Activated CD4-positive, alpha-beta T cell treated with anti-CD3 and anti-CD28 coated beads for 4 hours (primary cell): ENCODE results near the gene STAC2.

Experiments
- DNase-seq, 2 donors: peaks; one replicate each; pipeline ENCODE4 v3.0.0-alpha.2; 2020

Gene STAC2

GRCh38 chr17:39231591-39232551 is 6.1 kb upstream of the STAC2 start:
- peak; percentile 51 to 54 for DNase-seq

DNA sequence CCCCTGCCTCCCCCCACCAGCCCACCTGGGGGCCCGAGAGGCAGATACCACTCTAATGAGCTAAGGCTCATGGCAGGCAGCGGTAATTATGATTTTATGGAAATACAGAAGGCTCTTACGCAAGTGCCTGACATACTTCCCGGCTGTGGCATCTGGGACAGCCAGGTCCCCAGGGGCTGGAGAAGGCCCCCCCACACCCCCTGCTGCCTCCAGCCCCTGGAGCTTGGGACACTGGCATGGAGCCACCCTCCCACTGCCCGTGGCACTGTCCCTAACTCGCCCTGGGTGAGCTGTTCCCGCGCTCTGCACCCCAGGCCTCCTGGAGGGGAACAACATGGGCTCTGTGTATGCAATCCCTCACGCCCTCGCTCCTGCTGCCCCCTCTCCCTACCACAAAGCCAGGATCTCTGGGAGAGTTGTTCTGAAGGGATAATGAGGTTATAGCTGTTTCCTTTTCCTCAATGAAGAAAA is 5.4 kb upstream of the STAC2 start:
- no peak for DNase-seq

- no peak for DNase-seq
Measured at GRCh38 chr17:39230361-39230760, 4.6 kb upstream of the STAC2 start.

DNA sequence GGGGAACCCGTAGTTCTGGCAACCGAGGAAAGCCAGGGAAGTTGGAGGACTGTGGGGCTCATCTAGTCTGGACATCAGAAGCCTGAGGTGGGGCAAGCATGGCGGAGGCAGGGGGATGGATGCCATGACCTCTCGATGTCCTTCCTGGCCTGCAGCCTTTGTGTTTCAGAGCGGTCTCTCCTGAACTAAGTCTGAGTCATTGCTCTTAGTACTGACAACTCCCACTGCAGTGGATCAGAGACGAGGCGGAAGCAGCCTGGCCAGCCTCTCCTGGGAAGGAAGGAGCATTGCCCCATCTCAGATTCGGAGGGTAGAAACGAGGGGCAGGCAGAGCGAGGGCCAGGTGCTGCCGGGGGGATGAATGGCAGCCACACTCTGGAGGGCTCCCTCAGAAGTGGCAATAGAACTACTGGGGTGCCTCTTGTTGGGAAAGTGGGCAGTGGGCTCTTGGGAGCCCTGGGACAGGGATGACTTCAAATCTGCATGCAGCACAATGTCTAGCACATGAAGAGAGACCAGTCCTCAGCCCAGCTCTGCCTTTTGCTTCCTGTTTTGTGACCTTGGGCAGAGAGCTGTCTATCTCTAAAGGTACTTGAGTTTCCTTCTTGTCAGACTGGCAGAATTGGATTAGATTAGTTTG is 3.6 kb upstream of the STAC2 start:
- DNase-seq, result no peak

DNA sequence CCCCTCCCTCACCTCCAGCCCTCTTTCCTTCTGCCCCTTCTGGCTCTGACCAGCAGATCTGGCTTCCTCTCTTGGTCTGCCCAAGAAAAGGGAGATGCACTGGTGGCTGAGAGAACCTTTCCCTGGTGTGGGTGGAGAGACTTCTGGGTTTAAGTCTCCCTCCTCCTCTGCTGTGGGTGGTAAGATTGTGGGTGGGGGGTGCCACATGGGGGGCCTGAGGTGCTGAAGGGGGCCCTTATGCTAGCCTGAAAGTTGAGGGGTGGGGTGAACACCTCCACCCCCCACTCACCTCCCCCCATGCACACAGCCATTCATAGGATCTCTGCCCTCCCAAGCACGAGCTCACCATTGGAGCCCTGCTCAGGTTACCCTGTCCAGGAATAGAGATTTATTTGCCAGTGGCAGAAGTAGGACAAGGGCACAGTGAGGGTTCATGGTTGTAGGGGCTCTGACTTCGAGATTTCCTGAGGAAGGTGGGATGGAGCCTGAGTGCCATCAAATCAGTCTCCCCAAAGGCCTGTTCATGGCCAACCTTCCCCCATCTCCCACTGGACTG is 1.7 kb upstream of the STAC2 start:
- no peak for DNase-seq

GRCh38 chr17:39225959-39226683 is 376 bp upstream of the STAC2 start:
- DNase-seq, result peak; percentile 44 to 45

- no peak for DNase-seq
Measured at GRCh38 chr17:39224778-39225307, 902 bp downstream of the STAC2 start.

DNA sequence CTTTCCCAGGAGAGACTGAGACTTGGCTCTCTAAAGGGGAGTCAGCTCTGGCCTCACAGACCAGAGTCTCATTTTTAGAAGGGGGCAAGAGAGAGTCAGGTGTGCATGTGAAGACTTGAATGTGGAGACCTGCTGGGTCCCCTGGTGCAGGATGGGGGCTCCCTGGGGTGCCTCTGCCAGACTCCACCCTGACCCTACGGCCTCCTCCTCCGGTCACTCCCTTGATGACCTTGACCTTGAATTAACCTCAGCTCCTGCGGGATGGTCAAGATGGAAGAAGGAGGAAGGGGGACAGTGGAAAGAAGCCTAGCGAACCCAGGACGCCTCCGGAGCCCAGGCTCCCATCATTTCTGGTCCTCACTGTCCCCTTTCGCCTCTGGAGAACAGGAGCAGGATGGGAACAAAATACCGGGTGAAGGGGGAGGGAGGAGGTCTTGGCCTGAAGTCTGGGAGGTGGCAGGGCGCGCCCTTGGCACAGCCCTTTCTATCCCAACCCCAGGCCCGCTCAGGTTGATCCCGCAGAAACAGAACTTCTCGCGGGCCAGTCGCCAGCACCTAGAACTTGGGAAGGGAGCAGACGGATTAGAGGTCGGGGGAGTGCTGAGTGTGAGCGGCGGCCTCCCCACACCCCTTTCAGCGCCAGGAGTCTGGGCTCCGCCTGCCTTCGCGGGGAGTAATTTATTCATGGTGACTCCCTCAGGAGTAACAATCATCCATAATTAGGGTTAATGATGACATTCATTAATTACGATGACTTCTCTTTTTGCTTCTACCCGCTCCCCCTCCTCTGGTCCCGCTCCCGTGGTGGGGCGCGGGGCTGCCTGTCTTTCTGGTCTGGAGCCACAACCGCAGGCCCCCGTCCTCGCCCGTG is 1.6 kb downstream of the STAC2 start:
- DNase-seq, result no peak

GRCh38 chr17:39222866-39223834 is 2.6 kb downstream of the STAC2 start:
- DNase-seq, result no peak

DNA sequence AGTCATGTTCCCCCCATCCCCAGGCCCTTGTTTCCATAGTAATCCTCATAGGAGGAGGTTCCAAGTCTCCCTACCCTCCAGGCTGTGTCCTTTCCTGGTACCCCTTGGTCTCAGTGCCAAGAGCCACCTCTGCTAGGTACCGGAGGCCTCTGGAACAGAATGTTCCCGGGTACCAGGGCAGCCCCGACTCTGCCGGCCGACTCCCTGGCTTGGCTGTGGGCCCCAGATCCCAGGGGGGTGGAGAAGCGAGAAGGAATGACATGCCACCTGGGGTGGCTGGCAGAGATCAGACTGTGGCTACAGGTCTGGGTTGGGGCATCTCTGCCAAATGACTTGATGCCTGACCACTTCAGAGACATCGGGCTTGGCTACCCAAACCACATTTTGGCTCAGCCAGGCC is 3.6 kb downstream of the STAC2 start:
- no peak for DNase-seq

- DNase-seq, result no peak
Measured at GRCh38 chr17:39221572-39221971, 4.2 kb downstream of the STAC2 start.

DNA sequence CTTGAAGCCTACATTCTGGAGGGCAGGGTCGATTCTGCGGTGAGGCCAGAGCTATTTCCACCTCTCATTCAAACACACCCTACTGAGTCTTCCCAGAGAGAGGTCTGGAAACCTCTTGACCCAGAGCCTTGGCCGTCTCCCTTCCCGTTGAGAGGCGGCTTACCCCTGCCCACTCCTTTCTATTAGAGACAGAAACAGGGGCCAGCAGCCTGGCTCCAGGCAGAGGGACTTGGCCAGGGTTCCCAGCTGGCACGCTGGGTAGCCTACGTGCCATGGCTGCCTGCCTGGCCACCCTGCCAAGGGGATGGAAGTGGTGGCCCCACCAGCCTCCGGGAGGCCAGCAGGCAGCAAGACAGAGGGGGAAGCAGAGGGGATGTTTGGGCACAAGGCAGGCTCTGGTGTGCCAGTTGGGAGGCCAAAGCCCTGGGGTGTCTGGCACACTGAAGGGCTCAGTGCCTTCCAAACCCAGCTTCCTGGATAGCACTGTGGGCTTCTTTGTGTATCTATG is 6.0 kb downstream of the STAC2 start:
- DNase-seq, result no peak

DNA sequence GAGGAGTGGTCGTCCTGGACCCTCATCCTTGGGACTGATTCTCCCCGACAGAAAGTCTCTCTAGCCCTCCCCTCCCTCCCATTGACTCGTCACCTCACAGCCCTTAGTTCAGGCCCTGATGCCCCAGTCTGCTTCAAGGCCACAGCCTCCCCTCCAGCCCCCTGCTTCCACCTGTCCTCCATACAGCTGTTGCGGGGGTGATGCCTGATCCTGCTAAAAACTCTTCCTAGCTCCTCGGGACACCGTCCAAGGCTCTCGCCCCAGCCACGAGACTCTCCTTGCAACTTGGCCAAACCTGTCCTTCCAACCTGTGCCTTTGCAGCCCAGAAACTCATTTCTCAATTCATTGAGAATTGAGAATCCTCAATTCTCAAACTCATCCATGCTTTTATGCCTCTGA is 6.8 kb downstream of the STAC2 start:
- no peak for DNase-seq

DNA sequence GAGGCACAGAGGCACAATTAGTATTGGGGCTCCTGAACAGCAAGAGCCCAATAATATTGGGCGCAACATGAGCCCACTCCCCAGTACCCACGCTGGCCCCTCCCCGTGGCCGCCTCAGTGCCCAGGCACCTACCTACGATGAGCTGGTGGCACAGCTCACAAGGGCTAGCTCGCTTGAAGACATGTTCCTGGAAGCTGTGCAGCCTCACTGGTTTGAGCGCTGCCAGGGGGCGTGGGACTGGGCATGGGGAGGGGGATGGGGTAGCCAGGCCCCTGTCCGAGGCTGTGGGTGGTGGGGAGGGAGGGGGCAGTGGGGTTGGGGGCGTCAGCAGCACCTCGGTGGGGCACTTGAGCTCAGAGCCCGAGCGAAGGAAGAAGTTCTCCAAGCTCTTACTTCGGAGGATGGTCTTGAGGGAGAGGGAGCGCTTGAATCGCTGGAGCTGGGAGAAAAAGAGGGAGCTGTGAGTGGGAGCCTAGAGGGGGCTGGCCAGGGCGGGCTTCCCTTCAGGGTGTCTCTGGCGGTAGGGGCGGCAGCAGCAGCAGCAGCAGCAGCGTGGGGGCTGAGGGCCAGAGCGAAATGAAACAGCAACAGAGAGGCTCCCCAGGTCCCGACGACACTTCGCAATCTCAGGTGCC is 7.9 kb downstream of the STAC2 start:
- no peak for DNase-seq

DNA sequence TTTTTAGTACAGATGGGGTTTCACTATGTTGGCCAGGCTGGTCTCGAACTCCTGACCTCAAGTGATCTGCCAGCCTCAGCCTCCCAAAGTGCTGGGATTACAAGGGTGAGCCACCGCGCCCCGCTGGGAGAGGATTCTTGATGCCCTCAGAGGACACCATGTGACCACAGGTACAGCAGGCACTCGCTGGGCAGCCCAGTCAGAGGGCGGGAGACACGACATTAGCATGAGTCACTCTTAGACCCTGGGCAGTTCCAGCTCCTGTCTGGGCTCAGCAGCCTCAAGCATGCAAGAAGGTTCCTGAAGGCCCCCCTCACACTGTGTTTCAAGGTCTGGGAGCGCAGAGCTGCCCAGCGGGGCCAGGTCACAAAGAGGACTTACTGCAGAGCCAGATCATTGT is 11.9 kb downstream of the STAC2 start:
- DNase-seq, result no peak

GRCh38 chr17:39212841-39213480 is 12.8 kb downstream of the STAC2 start:
- no peak for DNase-seq

- no peak for DNase-seq
Measured at GRCh38 chr17:39212195-39212810, 13.4 kb downstream of the STAC2 start.

DNA sequence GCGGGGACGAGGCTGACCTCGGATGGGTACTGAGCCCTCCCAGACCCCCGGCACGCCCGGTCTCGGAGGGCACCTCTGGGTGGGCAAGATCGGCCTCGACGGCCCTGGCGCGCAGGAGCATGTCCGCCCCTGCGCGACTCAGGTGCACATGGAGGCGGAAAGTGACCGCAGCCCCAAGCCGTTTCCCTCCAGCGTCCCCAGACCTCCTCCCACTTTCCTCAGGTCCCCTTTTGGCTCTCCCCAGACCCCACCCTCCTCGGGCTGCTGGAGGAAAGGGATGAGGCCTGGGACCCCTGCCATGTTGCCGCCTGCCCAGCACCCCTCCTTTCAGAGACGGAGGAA is 15.7 kb downstream of the STAC2 start:
- no peak for DNase-seq
